ENCODE data around the gene MISP.

MISP gene

GRCh38 chr19:796692-797527 is 46.0 kb downstream of the MISP start, which contains the start of gene PTBP1:
Gene PTBP1, plus strand, starts transcription at chr19:797452. Its CDS starts 46 bp downstream, at chr19:797498.
- DNase-seq (ENCODE audit: low read depth, low spot score) = peak; percentile 100

DNA sequence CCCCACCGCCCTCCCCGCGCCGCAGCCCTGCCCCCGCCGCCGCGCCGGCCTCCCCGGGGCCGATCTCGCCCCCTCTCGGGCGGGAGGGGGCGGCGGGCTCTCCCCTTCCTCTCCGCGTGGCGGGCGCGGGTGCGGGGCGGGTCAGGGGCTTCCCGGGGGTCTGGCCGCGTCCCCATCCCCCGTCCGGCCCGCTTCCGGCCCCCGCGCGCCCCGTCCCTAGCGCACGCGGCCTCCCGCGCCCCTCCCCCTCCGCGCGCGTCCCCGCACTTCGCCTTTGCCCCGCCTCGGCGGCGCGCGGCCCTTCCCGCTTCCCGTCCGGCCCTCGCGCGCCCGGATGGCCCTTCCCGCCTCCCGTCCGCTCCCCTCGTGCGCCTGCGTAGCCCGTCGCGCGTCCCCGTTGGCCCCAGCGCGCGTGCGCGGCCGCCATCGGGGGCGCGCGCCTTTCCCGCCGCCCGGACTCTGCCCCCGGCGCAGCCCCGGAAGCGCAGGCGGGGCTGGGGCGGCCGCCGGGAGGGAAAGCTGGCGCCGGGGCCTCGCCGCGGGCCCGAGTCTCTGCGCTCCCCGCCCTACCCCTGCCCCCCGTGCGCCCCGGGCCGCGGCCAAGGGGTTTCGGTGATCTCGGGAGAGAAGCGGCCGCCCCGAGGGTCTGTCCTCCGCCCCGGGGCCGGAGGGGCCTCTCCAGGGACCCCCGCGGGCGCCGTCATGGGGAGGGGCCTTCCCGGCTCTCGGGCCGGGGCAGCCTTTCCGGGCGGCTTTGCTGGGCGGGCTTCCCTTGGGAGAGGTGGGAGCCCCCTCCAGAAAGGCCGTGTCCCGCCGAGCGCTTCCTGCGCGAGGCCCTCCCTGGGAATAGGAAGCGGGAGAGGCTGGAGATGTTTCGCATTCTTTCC is 46.9 kb downstream of the MISP start:
- DNase-seq (ENCODE audit: low read depth, low spot score) = peak; percentile 69

- no peak for DNase-seq (ENCODE audit: low read depth, low spot score)
Measured at GRCh38 chr19:798415-799075, 47.6 kb downstream of the MISP start.

GRCh38 chr19:799076-799881 is 48.4 kb downstream of the MISP start:
- DNase-seq (ENCODE audit: low read depth, low spot score) = no peak

GRCh38 chr19:800360-801029 is 49.6 kb downstream of the MISP start:
- DNase-seq (ENCODE audit: low read depth, low spot score) = no peak

GRCh38 chr19:801030-801860 is 50.3 kb downstream of the MISP start:
- DNase-seq (ENCODE audit: low read depth, low spot score) = no peak

DNA sequence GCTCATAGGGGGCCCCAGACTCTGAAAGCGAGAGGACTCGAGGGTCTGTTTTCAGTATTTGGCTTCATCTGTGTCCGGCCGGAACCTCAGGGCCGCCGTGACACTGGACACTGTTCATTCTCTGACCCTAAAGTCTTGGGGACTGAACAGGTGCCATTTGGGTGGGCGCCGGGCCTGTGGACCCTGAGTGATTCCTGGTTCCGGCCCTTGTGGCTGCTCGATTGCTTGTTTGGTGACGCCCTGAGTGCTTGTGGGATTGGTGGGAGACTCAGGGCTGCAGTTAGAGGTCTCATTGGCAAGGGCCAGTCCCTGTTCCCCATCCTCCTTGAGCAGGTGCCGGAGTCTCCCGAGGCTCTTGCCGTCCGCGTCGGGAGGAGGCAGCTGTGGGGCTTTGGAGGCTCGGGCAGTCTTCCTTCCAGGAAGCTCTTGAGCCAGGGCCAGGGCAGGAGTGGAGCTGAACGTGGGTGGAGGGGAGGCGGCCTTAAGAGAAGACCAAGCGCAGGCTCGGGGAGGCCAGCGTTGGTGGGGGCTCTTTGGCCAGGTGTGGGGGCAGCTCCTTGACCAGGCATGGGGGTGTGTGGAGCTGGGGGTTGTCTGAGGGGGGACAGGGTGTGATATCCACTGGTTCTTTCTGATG is 51.1 kb downstream of the MISP start:
- no peak for DNase-seq (ENCODE audit: low read depth, low spot score)

DNA sequence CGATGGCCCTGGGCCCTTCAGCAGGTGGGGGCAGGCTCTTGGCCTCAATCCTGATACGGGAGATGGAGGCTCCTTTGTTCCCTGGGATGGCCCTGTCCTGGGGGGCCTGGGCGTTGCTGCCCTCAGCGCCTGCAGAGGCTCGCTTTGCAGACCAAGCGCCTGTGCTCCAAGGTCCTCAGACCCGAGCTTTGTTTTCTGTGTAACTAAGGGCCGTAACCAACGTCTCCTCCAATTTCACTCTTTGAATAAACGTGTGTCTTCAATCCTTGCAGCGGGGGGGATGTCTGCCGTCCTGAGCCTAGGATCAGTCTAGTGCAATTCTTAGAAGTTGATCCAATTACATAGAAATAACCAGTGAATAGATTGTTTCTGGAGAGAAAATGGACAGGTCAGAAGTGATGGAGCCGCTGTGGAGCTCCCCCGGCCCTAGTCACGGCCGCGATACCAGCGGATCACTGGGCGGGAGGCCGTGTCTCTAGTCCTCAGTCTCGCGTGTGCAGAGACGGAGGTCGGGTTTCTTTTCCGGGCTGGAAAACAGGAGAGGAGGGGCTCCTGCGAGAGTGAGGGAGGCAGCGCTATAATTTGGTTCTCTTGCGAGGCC is 51.7 kb downstream of the MISP start:
- no peak for DNase-seq (ENCODE audit: low read depth, low spot score)

DNA sequence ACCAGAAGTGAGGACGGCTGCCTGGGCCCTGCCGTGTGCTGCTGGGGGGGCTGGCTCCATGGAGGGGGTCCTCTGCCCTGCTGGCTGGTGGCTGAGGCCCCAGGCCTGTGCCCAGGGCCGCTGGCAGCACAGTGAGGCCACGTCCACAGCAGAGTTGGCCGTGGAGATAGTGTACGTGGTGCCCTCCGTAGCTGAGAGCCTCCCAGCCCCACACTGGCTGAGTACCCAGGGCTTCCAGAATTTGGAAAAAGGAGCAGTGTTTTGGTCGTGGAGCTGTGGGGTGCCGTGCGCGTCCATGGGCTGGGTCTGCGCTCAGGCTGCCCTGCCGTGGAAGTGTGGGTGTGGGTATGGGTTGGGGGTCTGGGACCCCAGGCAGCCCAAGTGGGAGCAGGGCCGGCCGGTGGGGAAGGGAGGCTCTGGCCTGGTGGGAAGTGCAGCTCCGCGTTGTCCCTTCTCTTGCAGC is 52.2 kb downstream of the MISP start:
- DNase-seq (ENCODE audit: low read depth, low spot score) = no peak

DNA sequence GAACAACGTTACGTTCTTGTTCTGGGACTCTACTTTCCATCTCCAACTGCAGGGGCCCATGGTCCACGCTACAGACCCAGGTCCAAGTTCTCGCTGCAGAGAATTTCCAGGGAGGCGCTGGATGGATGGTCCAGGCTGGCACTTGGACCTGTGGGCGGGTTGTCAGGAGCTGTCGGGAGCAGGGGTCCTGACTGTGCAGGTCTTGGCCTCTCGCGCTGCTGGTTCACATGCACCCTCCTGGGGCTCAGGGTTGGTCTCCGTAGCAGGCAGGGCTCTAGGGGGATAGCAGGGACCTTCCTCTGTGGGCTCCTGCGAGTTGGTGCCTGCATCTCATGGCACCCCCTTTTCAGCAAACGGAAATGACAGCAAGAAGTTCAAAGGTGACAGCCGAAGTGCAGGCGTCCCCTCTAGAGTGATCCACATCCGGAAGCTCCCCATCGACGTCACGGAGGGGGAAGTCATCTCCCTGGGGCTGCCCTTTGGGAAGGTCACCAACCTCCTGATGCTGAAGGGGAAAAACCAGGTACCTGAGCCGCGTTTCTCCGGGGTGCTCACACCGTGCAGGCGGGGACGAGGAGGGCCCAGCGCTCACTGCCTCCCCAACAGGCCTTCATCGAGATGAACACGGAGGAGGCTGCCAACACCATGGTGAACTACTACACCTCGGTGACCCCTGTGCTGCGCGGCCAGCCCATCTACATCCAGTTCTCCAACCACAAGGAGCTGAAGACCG is 52.9 kb downstream of the MISP start:
- DNase-seq (ENCODE audit: low read depth, low spot score) = no peak

DNA sequence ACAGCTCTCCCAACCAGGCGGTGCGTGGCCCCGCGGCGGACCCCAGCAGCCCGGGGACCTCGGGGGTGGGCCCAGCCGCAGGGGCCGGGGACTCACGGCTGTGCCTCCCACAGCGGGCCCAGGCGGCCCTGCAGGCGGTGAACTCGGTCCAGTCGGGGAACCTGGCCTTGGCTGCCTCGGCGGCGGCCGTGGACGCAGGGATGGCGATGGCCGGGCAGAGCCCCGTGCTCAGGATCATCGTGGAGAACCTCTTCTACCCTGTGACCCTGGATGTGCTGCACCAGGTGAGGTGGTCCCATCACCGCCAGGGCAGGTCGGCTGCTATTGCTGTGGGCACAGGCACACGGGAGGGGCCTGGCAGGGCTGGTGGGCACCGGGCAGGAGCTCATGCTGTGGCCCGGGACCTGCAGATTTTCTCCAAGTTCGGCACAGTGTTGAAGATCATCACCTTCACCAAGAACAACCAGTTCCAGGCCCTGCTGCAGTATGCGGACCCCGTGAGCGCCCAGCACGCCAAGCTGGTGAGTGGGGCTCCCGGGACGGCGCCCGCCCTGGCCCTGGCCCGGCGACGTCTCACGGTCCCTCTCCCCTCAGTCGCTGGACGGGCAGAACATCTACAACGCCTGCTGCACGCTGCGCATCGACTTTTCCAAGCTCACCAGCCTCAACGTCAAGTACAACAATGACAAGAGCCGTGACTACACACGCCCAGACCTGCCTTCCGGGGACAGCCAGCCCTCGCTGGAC is 53.7 kb downstream of the MISP start:
- DNase-seq (ENCODE audit: low read depth, low spot score) = no peak

DNA sequence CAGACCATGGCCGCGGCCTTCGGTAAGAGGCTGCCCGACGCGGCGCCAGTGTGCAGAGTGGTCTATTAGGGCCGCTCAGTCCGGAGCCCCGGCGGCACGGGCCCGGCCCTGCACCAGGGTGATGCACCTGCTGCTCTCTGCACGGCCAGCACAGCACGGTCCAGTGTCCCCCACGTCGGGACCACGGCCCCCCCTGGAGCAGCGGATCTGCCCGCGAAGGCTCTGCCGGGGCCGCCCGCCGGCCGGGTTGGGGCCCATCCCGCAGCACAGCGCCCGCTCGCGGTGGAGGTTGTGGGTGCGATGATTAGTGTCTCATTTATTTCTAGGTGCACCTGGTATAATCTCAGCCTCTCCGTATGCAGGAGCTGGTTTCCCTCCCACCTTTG is 54.2 kb downstream of the MISP start:
- DNase-seq (ENCODE audit: low read depth, low spot score) = no peak

- no peak for DNase-seq (ENCODE audit: low read depth, low spot score)
Measured at GRCh38 chr19:805600-806550, 55.0 kb downstream of the MISP start.

DNA sequence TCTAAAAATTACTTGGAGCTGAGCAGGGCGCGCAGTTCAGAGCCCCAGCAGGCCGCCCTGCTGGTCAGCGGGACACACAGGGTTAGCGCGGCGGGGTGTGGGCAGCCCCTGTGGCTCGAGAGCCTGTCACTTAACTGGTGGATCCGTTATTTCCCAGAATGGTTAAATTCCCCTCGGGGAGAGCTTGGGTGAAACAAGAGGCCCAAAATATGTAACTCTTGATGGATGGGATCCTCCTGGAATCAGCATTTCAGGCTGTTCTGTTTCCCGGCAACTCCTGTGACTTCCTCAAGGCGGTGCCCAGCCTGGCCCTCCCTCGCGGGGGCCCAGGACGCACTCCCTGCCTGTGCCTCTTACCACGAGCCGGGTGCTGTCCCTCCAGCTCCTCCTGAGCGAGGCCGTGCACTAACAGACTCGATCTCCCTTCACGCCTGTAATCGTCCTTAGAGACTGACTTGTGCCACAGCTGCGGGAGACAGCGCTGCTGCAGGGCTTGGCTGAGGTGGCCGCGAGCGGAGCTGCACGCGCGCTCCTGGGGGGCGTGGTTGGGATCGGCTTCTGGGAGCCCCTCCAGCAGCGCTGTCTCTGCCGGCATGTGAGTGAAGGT is 56.0 kb downstream of the MISP start:
- no peak for DNase-seq (ENCODE audit: low read depth, low spot score)

DNA sequence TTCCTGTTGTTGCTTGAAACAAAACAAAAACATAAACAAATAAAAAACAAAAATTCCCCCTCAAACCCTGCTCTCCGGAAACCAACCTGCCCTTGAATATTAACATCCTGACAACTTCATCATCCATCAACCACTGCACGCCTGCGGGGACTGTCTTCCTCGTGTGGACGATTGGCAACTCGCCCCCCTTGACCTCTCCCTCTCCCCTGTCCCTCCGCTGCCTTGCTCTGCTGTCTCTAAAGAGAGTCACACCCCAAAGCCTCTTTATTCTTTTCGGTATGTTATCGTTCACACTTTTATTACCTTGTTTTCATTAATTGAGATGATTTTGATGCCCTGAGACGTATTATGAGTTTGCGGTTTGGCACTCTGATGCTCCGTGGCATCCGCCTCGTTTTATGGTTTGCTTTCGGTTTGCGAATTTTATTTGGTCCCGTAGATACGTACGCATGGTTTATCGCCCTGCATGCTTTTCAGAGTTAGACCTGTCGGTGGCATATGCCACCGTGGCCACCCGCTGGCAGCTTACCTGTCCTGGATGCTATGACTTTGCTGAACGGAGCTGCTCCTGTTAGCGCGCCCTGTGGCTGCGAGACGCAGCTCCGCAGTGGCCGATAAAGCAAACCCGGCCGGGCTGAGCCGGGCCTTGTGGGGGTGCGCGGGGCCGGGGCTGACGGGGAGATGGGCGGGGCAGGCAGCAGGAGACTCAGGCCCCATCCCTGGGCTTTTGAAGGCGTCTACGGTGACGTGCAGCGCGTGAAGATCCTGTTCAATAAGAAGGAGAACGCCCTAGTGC is 56.9 kb downstream of the MISP start:
- no peak for DNase-seq (ENCODE audit: low read depth, low spot score)

Measured in smooth muscle cell of the brain vasculature (primary cell).